ENCODE measurements around the gene HAGH. TPM values are rescaled to one million over a fixed set of nuclear protein-coding genes. Genes with fewer than 3 reads are reported as not detected.
"Not testable (repeated sequence)": the region's sequence is repeated elsewhere in the genome, so short reads cannot be mapped to it uniquely, and the experiment has no call there.

The HAGH gene
- total RNA-seq, 1 experiment from 2014 or later: 36.0 TPM

DNA sequence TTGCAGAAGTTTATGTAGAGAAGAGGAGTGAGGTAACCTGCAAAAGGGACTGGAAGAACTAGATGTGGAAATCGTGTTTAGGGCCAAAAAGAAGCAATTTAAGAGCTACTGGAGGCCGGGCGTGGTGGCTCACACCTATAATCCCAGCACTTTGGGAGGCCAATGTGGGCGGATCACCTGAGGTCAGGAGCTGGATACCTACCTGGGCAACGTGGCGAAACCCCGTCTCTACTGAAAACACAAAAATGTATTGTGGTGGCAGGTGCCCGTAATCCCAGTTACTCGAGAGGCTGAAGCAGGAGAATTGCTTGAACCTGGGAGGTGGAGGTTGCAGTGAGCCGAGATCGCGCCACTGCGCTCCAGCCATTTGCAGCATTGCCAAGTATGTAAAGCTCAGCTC lies 49.4 kb upstream of the HAGH start:
- H3K4me3 Mint-ChIP-seq; DNase-seq (ENCODE audit: low spot score); H3K36me3 Mint-ChIP-seq; H3K27ac Mint-ChIP-seq; POLR2A ChIA-PET; H3K4me1 Mint-ChIP-seq; H3K9me3 Mint-ChIP-seq; ATAC-seq: not testable (repeated sequence)
- CTCF ChIA-PET: interaction anchor here (2.0 kb wide), 1 partner anchor 65 kb away, joined by 10 read pairs; no protein-coding TSS in a partner anchor
- H3K27me3 Mint-ChIP-seq (ENCODE audit: low read depth): peaks cover 35% of the 10 kb centered on the region

DNA sequence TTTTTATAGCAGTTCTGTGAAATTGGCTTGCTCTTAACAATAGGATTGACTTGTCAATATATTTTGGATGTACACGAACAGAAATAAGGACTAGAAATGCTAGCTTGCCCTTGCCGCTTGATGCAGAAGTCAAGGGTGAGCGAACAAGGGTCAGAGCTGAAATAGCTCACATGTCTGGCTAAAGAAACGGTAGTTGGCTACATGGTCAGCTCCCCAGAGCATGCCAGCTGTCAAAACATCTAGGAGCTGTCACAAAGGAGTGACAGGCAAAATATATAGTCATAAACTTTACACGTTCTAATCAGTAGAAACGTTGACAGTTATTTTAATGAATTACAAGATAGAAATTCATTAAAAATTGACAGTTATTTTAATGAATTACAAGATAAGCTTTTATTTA lies 48.2 kb upstream of the HAGH start:
- Mint-ChIP-seq H3K27ac (no peak overlapping the region), H3K27me3 (ENCODE audit: low read depth) (peaks cover 43% of the 10 kb centered on the region), H3K4me3 (no peak overlapping the region), H3K4me1 (no peaks in the 10 kb centered on the region; the same call in 1 of the 2 replicates), H3K36me3 (no peaks in the 10 kb centered on the region), H3K9me3 (no peaks in the 10 kb centered on the region)
- TF ChIP-seq, protein P1, sequence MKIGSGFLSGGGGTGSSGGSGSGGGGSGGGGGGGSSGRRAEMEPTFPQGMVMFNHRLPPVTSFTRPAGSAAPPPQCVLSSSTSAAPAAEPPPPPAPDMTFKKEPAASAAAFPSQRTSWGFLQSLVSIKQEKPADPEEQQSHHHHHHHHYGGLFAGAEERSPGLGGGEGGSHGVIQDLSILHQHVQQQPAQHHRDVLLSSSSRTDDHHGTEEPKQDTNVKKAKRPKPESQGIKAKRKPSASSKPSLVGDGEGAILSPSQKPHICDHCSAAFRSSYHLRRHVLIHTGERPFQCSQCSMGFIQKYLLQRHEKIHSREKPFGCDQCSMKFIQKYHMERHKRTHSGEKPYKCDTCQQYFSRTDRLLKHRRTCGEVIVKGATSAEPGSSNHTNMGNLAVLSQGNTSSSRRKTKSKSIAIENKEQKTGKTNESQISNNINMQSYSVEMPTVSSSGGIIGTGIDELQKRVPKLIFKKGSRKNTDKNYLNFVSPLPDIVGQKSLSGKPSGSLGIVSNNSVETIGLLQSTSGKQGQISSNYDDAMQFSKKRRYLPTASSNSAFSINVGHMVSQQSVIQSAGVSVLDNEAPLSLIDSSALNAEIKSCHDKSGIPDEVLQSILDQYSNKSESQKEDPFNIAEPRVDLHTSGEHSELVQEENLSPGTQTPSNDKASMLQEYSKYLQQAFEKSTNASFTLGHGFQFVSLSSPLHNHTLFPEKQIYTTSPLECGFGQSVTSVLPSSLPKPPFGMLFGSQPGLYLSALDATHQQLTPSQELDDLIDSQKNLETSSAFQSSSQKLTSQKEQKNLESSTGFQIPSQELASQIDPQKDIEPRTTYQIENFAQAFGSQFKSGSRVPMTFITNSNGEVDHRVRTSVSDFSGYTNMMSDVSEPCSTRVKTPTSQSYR (CRISPR knock-in tag; IDR thresholded peaks at IDR 0.05): no peak
- no peak for TF ChIP-seq ZNF232 (CRISPR knock-in tag; IDR thresholded peaks at IDR 0.05)
- no peak for TF ChIP-seq TEAD4 (CRISPR knock-in tag; IDR thresholded peaks at IDR 0.05)
- TF ChIP-seq ETV6 (CRISPR knock-in tag; IDR thresholded peaks at IDR 0.05): no peak
- TF ChIP-seq, protein P2, sequence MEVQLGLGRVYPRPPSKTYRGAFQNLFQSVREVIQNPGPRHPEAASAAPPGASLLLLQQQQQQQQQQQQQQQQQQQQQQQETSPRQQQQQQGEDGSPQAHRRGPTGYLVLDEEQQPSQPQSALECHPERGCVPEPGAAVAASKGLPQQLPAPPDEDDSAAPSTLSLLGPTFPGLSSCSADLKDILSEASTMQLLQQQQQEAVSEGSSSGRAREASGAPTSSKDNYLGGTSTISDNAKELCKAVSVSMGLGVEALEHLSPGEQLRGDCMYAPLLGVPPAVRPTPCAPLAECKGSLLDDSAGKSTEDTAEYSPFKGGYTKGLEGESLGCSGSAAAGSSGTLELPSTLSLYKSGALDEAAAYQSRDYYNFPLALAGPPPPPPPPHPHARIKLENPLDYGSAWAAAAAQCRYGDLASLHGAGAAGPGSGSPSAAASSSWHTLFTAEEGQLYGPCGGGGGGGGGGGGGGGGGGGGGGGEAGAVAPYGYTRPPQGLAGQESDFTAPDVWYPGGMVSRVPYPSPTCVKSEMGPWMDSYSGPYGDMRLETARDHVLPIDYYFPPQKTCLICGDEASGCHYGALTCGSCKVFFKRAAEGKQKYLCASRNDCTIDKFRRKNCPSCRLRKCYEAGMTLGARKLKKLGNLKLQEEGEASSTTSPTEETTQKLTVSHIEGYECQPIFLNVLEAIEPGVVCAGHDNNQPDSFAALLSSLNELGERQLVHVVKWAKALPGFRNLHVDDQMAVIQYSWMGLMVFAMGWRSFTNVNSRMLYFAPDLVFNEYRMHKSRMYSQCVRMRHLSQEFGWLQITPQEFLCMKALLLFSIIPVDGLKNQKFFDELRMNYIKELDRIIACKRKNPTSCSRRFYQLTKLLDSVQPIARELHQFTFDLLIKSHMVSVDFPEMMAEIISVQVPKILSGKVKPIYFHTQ (CRISPR knock-in tag; IDR thresholded peaks at IDR 0.05): no peak
- TF ChIP-seq, protein P3, sequence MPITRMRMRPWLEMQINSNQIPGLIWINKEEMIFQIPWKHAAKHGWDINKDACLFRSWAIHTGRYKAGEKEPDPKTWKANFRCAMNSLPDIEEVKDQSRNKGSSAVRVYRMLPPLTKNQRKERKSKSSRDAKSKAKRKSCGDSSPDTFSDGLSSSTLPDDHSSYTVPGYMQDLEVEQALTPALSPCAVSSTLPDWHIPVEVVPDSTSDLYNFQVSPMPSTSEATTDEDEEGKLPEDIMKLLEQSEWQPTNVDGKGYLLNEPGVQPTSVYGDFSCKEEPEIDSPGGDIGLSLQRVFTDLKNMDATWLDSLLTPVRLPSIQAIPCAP (CRISPR knock-in tag; IDR thresholded peaks at IDR 0.05): no peak
- no peak for TF ChIP-seq NR3C1 (CRISPR knock-in tag; conservative IDR thresholded peaks at IDR 0.05; ENCODE audit: low read depth)
- no peak for TF ChIP-seq CREB1 (CRISPR knock-in tag; IDR thresholded peaks at IDR 0.05)
- TF ChIP-seq SOX15 (CRISPR knock-in tag; IDR thresholded peaks at IDR 0.05): no peak
- TF ChIP-seq, protein P4, sequence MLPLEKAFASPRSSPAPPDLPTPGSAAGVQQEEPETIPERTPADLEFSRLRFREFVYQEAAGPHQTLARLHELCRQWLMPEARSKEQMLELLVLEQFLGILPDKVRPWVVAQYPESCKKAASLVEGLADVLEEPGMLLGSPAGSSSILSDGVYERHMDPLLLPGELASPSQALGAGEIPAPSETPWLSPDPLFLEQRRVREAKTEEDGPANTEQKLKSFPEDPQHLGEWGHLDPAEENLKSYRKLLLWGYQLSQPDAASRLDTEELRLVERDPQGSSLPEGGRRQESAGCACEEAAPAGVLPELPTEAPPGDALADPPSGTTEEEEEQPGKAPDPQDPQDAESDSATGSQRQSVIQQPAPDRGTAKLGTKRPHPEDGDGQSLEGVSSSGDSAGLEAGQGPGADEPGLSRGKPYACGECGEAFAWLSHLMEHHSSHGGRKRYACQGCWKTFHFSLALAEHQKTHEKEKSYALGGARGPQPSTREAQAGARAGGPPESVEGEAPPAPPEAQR (CRISPR knock-in tag; IDR thresholded peaks at IDR 0.05): no peak
- TF ChIP-seq FOXJ3 (CRISPR knock-in tag; IDR thresholded peaks at IDR 0.05; ENCODE audit: borderline replicate concordance): no peak
- ATAC-seq: no peak
- POLR2A ChIA-PET: interaction anchor here (1.2 kb wide), 1 partner anchor 9 kb away, joined by 3 read pairs; no protein-coding TSS in a partner anchor
- DNase-seq (ENCODE audit: low spot score): no peak
- CTCF ChIA-PET: interaction anchor here (1.1 to 3.2 kb wide), 2 partner anchors 49 to 54 kb away, joined by 3 to 10 read pairs; no protein-coding TSS in a partner anchor

DNA sequence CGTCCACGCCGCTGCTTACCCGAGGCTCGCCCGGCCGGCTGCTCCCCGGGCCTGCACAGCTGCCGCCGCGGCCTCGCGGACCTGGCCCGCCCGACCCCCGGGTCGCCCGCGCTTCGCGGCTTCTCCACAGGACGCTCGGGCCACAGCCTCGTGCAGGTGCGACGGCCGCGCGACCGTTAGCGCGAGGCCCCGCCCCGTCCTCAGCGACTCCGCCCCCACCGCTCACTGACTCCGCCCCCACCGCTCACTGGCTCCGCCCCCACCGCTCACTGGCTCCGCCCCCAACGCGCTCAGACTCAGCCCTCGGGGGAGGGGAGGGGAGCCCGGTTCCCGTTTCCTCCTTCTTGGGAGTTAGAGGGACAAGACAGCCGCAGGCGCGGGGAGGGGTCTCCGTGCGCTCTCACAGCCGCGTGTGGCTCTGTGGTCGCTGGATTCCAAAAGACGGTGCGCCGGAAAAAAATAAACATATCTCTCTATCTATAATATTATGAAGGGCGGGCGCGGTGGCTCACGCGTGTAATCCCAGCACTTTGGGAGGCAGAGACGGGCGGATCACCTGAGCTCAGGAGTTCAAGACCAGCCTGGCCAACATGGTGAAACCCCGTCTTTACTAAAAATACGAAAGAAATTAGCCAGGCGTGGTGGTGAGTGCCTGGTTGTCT lies 45.5 kb upstream of the HAGH start, which contains the start of gene MEIOB:
MEIOB (minus strand) TSS at position 191 of the 662 bp plus-strand sequence. CDS start 3,989 bp downstream, outside the sequence.
- ChIA-PET POLR2A (interaction anchor here (1.2 kb wide), 1 partner anchor 12 kb away, joined by 3 read pairs; no protein-coding TSS in a partner anchor), CTCF (interaction anchor here (1.0 to 3.2 kb wide), 3 partner anchors 52 to 70 kb away, joined by 4 to 10 read pairs (median 5); no protein-coding TSS in a partner anchor)
- Mint-ChIP-seq H3K4me1 (no peaks in the 10 kb centered on the region; the same call in 1 of the 2 replicates), H3K4me3 (peak within 1 kb of the TSS; percentile 85), H3K27ac (no peak within 1 kb of the TSS), H3K27me3 (ENCODE audit: low read depth) (peaks cover 35% of the 10 kb centered on the region), H3K9me3 (no peaks in the 10 kb centered on the region), H3K36me3 (no peaks in the 10 kb centered on the region)
- DNase-seq (ENCODE audit: low spot score): peak; percentile 88
- peak; percentile 99 for ATAC-seq
- TF ChIP-seq ZNF232 (CRISPR knock-in tag; IDR thresholded peaks at IDR 0.05): peak; percentile 61; the same call in 1 of the 2 replicates
- TF ChIP-seq GABPB1 (CRISPR knock-in tag; IDR thresholded peaks at IDR 0.05): no peak
- peak; percentile 47; the same call in 1 of the 2 replicates for TF ChIP-seq NFE2L1 (CRISPR knock-in tag; IDR thresholded peaks at IDR 0.05)
- TF ChIP-seq, protein P5, sequence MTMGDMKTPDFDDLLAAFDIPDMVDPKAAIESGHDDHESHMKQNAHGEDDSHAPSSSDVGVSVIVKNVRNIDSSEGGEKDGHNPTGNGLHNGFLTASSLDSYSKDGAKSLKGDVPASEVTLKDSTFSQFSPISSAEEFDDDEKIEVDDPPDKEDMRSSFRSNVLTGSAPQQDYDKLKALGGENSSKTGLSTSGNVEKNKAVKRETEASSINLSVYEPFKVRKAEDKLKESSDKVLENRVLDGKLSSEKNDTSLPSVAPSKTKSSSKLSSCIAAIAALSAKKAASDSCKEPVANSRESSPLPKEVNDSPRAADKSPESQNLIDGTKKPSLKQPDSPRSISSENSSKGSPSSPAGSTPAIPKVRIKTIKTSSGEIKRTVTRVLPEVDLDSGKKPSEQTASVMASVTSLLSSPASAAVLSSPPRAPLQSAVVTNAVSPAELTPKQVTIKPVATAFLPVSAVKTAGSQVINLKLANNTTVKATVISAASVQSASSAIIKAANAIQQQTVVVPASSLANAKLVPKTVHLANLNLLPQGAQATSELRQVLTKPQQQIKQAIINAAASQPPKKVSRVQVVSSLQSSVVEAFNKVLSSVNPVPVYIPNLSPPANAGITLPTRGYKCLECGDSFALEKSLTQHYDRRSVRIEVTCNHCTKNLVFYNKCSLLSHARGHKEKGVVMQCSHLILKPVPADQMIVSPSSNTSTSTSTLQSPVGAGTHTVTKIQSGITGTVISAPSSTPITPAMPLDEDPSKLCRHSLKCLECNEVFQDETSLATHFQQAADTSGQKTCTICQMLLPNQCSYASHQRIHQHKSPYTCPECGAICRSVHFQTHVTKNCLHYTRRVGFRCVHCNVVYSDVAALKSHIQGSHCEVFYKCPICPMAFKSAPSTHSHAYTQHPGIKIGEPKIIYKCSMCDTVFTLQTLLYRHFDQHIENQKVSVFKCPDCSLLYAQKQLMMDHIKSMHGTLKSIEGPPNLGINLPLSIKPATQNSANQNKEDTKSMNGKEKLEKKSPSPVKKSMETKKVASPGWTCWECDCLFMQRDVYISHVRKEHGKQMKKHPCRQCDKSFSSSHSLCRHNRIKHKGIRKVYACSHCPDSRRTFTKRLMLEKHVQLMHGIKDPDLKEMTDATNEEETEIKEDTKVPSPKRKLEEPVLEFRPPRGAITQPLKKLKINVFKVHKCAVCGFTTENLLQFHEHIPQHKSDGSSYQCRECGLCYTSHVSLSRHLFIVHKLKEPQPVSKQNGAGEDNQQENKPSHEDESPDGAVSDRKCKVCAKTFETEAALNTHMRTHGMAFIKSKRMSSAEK (CRISPR knock-in tag; IDR thresholded peaks at IDR 0.05; ENCODE audit: borderline replicate concordance): no peak
- no peak for TF ChIP-seq SOX15 (CRISPR knock-in tag; IDR thresholded peaks at IDR 0.05)
- TF ChIP-seq IRF2 (CRISPR knock-in tag; IDR thresholded peaks at IDR 0.05; ENCODE audit: borderline replicate concordance, low read depth): no peak
- no peak for TF ChIP-seq ZNF121 (CRISPR knock-in tag; IDR thresholded peaks at IDR 0.05)
- no peak for TF ChIP-seq ETV6 (CRISPR knock-in tag; IDR thresholded peaks at IDR 0.05)
- peak; percentile 89 for TF ChIP-seq TCF7 (CRISPR knock-in tag; IDR thresholded peaks at IDR 0.05; ENCODE audit: low read depth)
- no peak for TF ChIP-seq RORB (CRISPR knock-in tag; IDR thresholded peaks at IDR 0.05)
- TF ChIP-seq OVOL2 (CRISPR knock-in tag; IDR thresholded peaks at IDR 0.05; ENCODE audit: borderline replicate concordance): no peak

Data from WTC11 (cell line).